ENCODE data around the gene PPP1R7. TPM values are rescaled to one million over a fixed set of nuclear protein-coding genes. Genes with fewer than 3 reads are reported as not detected.
"Not testable (repeated sequence)": the region's sequence is repeated elsewhere in the genome, so short reads cannot be mapped to it uniquely, and the experiment has no call there.

The PPP1R7 gene
- total and polyA plus RNA-seq, 4 donors, result 18.0 to 45.8 (median 29.0) TPM

GRCh38 chr2:241195506-241196130, 45.4 kb downstream of the PPP1R7 start:
- H3K27me3 ChIP-seq (ENCODE audit: control insufficient read depth in 4 of 4, insufficient read depth in 4 of 4, low read length in 3 of 4), result no peaks in the 10 kb centered on the region
- 89% methylated on average over 18 of the region's 18 CpGs for WGBS
- no peak overlapping the region for H3K4me3 ChIP-seq (ENCODE audit: low read depth in 1 of 3, low read length in 3 of 3)
- H3K36me3 ChIP-seq (ENCODE audit: control insufficient read depth in 4 of 4, insufficient read depth in 3 of 4, low read depth in 1 of 4, low read length in 3 of 4), result no peaks in the 10 kb centered on the region
- no peak overlapping the region for H3K9ac ChIP-seq (ENCODE audit: low read depth in 1 of 2, low read length in 2 of 2)
- no peaks in the 10 kb centered on the region for H3K9me3 ChIP-seq (ENCODE audit: control insufficient read depth in 4 of 4, low read length in 3 of 4)
- no peak for DNase-seq (ENCODE audit: low spot score)
- TF ChIP-seq HNF4A (conservative IDR thresholded peaks at IDR 0.05) (no peak), GABPA (IDR thresholded peaks at IDR 0.05 in 1 of 2, conservative IDR thresholded peaks at IDR 0.05 in 1 of 2) (no peak)
- TF ChIP-seq, protein P1, sequence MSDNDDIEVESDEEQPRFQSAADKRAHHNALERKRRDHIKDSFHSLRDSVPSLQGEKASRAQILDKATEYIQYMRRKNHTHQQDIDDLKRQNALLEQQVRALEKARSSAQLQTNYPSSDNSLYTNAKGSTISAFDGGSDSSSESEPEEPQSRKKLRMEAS (IDR thresholded peaks at IDR 0.05), result no peak
- no peaks in the 10 kb centered on the region for H3K4me1 ChIP-seq (ENCODE audit: control insufficient read depth in 4 of 4, insufficient read depth in 4 of 4, low read length in 3 of 4)
- H3K27ac ChIP-seq (ENCODE audit: low read depth in 1 of 2, low read length in 2 of 2), result no peak overlapping the region

- 95% methylated on average over 14 of the region's 14 CpGs for WGBS
- H3K27ac ChIP-seq (ENCODE audit: low read depth in 1 of 2, low read length in 2 of 2); H3K36me3 ChIP-seq (ENCODE audit: control insufficient read depth in 4 of 4, insufficient read depth in 3 of 4, low read depth in 1 of 4, low read length in 3 of 4); H3K27me3 ChIP-seq (ENCODE audit: control insufficient read depth in 4 of 4, insufficient read depth in 4 of 4, low read length in 3 of 4); H3K4me3 ChIP-seq (ENCODE audit: low read depth in 1 of 3, low read length in 3 of 3); DNase-seq (ENCODE audit: low spot score); H3K4me1 ChIP-seq (ENCODE audit: control insufficient read depth in 4 of 4, insufficient read depth in 4 of 4, low read length in 3 of 4); H3K9ac ChIP-seq (ENCODE audit: low read depth in 1 of 2, low read length in 2 of 2); H3K9me3 ChIP-seq (ENCODE audit: control insufficient read depth in 4 of 4, low read length in 3 of 4): not testable (repeated sequence)
Measured at GRCh38 chr2:241197246-241197645, 47.0 kb downstream of the PPP1R7 start.

DNA sequence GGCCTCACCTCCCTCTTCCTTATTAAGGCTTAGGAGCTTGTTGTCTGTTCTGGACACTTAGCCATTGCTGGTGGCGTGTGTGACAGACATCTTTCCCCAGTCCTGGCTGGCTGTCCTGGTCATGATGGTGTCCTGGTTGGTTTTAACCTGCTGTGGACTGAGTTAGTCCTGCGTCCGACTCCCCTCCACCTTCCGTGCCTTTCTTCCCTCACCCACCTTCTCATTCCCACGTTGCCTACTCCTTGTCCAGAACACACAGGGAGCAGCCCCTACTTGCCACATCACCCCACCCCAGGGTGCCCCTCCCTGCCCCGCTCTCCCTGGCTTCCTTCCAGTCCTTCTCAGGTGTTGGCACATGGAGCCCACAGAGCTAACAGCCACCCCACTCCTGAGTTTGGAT, 47.7 kb downstream of the PPP1R7 start:
- no peaks in the 10 kb centered on the region for H3K27me3 ChIP-seq (ENCODE audit: control insufficient read depth in 4 of 4, insufficient read depth in 4 of 4, low read length in 3 of 4)
- 92% methylated on average over 6 of the region's 6 CpGs for WGBS
- H3K9me3 ChIP-seq (ENCODE audit: control insufficient read depth in 4 of 4, low read length in 3 of 4), result no peaks in the 10 kb centered on the region
- TF ChIP-seq, protein P2, sequence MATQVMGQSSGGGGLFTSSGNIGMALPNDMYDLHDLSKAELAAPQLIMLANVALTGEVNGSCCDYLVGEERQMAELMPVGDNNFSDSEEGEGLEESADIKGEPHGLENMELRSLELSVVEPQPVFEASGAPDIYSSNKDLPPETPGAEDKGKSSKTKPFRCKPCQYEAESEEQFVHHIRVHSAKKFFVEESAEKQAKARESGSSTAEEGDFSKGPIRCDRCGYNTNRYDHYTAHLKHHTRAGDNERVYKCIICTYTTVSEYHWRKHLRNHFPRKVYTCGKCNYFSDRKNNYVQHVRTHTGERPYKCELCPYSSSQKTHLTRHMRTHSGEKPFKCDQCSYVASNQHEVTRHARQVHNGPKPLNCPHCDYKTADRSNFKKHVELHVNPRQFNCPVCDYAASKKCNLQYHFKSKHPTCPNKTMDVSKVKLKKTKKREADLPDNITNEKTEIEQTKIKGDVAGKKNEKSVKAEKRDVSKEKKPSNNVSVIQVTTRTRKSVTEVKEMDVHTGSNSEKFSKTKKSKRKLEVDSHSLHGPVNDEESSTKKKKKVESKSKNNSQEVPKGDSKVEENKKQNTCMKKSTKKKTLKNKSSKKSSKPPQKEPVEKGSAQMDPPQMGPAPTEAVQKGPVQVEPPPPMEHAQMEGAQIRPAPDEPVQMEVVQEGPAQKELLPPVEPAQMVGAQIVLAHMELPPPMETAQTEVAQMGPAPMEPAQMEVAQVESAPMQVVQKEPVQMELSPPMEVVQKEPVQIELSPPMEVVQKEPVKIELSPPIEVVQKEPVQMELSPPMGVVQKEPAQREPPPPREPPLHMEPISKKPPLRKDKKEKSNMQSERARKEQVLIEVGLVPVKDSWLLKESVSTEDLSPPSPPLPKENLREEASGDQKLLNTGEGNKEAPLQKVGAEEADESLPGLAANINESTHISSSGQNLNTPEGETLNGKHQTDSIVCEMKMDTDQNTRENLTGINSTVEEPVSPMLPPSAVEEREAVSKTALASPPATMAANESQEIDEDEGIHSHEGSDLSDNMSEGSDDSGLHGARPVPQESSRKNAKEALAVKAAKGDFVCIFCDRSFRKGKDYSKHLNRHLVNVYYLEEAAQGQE (IDR thresholded peaks at IDR 0.05), result no peak
- no peak overlapping the region for H3K4me3 ChIP-seq (ENCODE audit: low read depth in 1 of 3, low read length in 3 of 3)
- H3K27ac ChIP-seq (ENCODE audit: low read depth in 1 of 2, low read length in 2 of 2), result no peak overlapping the region
- H3K36me3 ChIP-seq (ENCODE audit: control insufficient read depth in 4 of 4, insufficient read depth in 3 of 4, low read depth in 1 of 4, low read length in 3 of 4), result no peaks in the 10 kb centered on the region
- no peak overlapping the region for H3K9ac ChIP-seq (ENCODE audit: low read depth in 1 of 2, low read length in 2 of 2)
- DNase-seq (ENCODE audit: low spot score), result no peak
- no peaks in the 10 kb centered on the region for H3K4me1 ChIP-seq (ENCODE audit: control insufficient read depth in 4 of 4, insufficient read depth in 4 of 4, low read length in 3 of 4)

GRCh38 chr2:241198381-241199279, 48.4 kb downstream of the PPP1R7 start:
- WGBS, result 85% methylated on average over 27 of the region's 27 CpGs
- Histone ChIP-seq H3K27ac (ENCODE audit: low read depth in 1 of 2, low read length in 2 of 2) (no peak overlapping the region), H3K9me3 (ENCODE audit: control insufficient read depth in 4 of 4, low read length in 3 of 4) (no peaks in the 10 kb centered on the region), H3K4me3 (ENCODE audit: low read depth in 1 of 3, low read length in 3 of 3) (no peak overlapping the region), H3K27me3 (ENCODE audit: control insufficient read depth in 4 of 4, insufficient read depth in 4 of 4, low read length in 3 of 4) (no peaks in the 10 kb centered on the region), H3K9ac (ENCODE audit: low read depth in 1 of 2, low read length in 2 of 2) (no peak overlapping the region), H3K4me1 (ENCODE audit: control insufficient read depth in 4 of 4, insufficient read depth in 4 of 4, low read length in 3 of 4) (no peaks in the 10 kb centered on the region), H3K36me3 (ENCODE audit: control insufficient read depth in 4 of 4, insufficient read depth in 3 of 4, low read depth in 1 of 4, low read length in 3 of 4) (no peaks in the 10 kb centered on the region)
- no peak for DNase-seq (ENCODE audit: low spot score)
- TF ChIP-seq SP1 (IDR thresholded peaks at IDR 0.05) (no peak), GABPA (IDR thresholded peaks at IDR 0.05 in 1 of 2, conservative IDR thresholded peaks at IDR 0.05 in 1 of 2) (no peak), RXRA (IDR thresholded peaks at IDR 0.05) (no peak), EGR1 (IDR thresholded peaks at IDR 0.05; ENCODE audit: low read depth in 2 of 2) (no peak), HNF4G (IDR thresholded peaks at IDR 0.05) (no peak), YY1 (IDR thresholded peaks at IDR 0.05) (no peak), FOXA1 (IDR thresholded peaks at IDR 0.05) (no peak), HNF4A (conservative IDR thresholded peaks at IDR 0.05) (no peak), NR2F2 (IDR thresholded peaks at IDR 0.05) (no peak), ATF3 (IDR thresholded peaks at IDR 0.05) (no peak)
- TF ChIP-seq, protein P2 (IDR thresholded peaks at IDR 0.05), result no peak

All from liver (tissue), 9 donors.